Neuronal stem cell (in vitro differentiated cells): Measurements from ENCODE around the gene OR51S1.

Experiments
- DNase-seq: peaks from one replicate; pipeline ENCODE4 v3.0.0-alpha.2; 2013; ENCODE audit warnings: low spot score
- H2AFZ ChIP-seq: one replicate; pipeline ENCODE4 v1.6.1; 2013; ENCODE audit warnings: mild to moderate bottlenecking, low read length, inconsistent platforms
- H2AK5ac ChIP-seq: 2 replicates; pipeline ENCODE4 v1.6.1; 2013; ENCODE audit warnings: low read depth, mild to moderate bottlenecking, inconsistent platforms, low read length, moderate library complexity, mixed read lengths
- H2BK120ac ChIP-seq: 2 replicates; pipeline ENCODE4 v1.6.1; 2013; ENCODE audit warnings: low read depth, mild to moderate bottlenecking, inconsistent platforms, low read length, moderate library complexity, mixed read lengths
- H2BK12ac ChIP-seq: one replicate; pipeline ENCODE4 v1.6.1; 2013; ENCODE audit warnings: low read length, inconsistent platforms
- H2BK15ac ChIP-seq: 2 replicates; pipeline ENCODE4 v1.6.1; 2013; ENCODE audit warnings: mild to moderate bottlenecking, low read length, inconsistent platforms, mixed read lengths
- H2BK5ac ChIP-seq: one replicate; pipeline ENCODE4 v1.6.1; 2013; ENCODE audit warnings: inconsistent platforms, mild to moderate bottlenecking, low read length, moderate library complexity
- H3K14ac ChIP-seq: one replicate; pipeline ENCODE4 v1.6.1; 2013; ENCODE audit warnings: low read length, inconsistent platforms
- H3K18ac ChIP-seq: 2 replicates; pipeline ENCODE4 v1.6.1; 2013; ENCODE audit warnings: low read length, inconsistent platforms
- H3K23ac ChIP-seq: 2 replicates; pipeline ENCODE4 v1.6.1; 2013; ENCODE audit warnings: low read depth, mild to moderate bottlenecking, mixed read lengths, low read length, inconsistent platforms; ENCODE audit not compliant: poor library complexity
- H3K27ac ChIP-seq: replicated peaks from 3 replicates; pipeline ENCODE4 v1.5.1; 2013; ENCODE audit warnings: low read length, inconsistent platforms
- H3K27me3 ChIP-seq, 3 experiments: 2 replicates each; pipeline ENCODE4 v1.6.1; 2013; ENCODE audit warnings: low read length in 3 of 3, mild to moderate bottlenecking in 2 of 3, inconsistent platforms in 1 of 3, low read depth in 1 of 3, mixed read lengths in 1 of 3, moderate library complexity in 1 of 3; ENCODE audit not compliant: control insufficient read depth in 3 of 3, insufficient read depth in 3 of 3
- H3K36me3 ChIP-seq, 2 donors: replicated peaks in 1 of 2; 2 replicates each; pipeline ENCODE4 v1.6.1; 2013; ENCODE audit warnings: low read length in 2 of 2; ENCODE audit not compliant: control insufficient read depth in 2 of 2, insufficient read depth in 2 of 2
- H3K4ac ChIP-seq: 2 replicates; pipeline ENCODE4 v1.6.1; 2013; ENCODE audit warnings: inconsistent platforms, mild to moderate bottlenecking, low read length, moderate library complexity
- H3K4me1 ChIP-seq, 2 donors: 1 replicate in 1 of 2; 2 replicates in 1 of 2; pipeline ENCODE4 v1.6.1; 2013; ENCODE audit warnings: low read length in 2 of 2, low read depth in 1 of 2; ENCODE audit not compliant: control insufficient read depth in 2 of 2, insufficient read depth in 1 of 2
- H3K4me2 ChIP-seq: one replicate; pipeline ENCODE4 v1.6.1; 2013; ENCODE audit warnings: mild to moderate bottlenecking, low read length, inconsistent platforms; ENCODE audit not compliant: insufficient read depth, poor library complexity, severe bottlenecking
- H3K4me3 ChIP-seq, 2 donors: 2 replicates each; pipeline ENCODE4 v1.5.1; 2013; ENCODE audit warnings: low read length in 2 of 2, mild to moderate bottlenecking in 2 of 2, inconsistent platforms in 1 of 2, moderate library complexity in 1 of 2
- H3K79me1 ChIP-seq: one replicate; pipeline ENCODE4 v1.6.1; 2013; ENCODE audit warnings: low read depth, mild to moderate bottlenecking, inconsistent platforms, low read length, moderate library complexity
- H3K9ac ChIP-seq: one replicate; pipeline ENCODE4 v1.6.1; 2013; ENCODE audit warnings: mild to moderate bottlenecking, low read depth, low read length, inconsistent platforms; ENCODE audit not compliant: poor library complexity
- H3K9me3 ChIP-seq, 2 donors: replicated peaks in 1 of 2; 2 replicates each; pipeline versions ENCODE3 to v1.6.1; 2013; ENCODE audit warnings: low read length in 2 of 2, mild to moderate bottlenecking in 2 of 2, inconsistent platforms in 1 of 2, low read depth in 1 of 2, mixed read lengths in 1 of 2, moderate library complexity in 1 of 2; ENCODE audit not compliant: control insufficient read depth in 2 of 2, insufficient read depth in 1 of 2
- H4K8ac ChIP-seq: one replicate; pipeline ENCODE4 v1.6.1; 2013; ENCODE audit warnings: low read depth, mild to moderate bottlenecking, inconsistent platforms, low read length, moderate library complexity
- H4K91ac ChIP-seq: one replicate; pipeline ENCODE4 v1.6.1; 2013; ENCODE audit warnings: low read length, low read depth, mild to moderate bottlenecking, inconsistent platforms; ENCODE audit not compliant: poor library complexity
- WGBS, 2 donors: extraction: QIAGEN DNeasy Blood & Tissue Kit; methylation state at CpG; one replicate each; pipeline ENCODE4 v1.1.7; 2013; ENCODE audit warnings: missing lambda C conversion rate in 2 of 2, mixed read lengths in 1 of 2; ENCODE audit not compliant: insufficient read length in 2 of 2, insufficient replicate concordance in 1 of 2; ENCODE audit errors: extremely low coverage in 2 of 2; 5-methylcytosine and 5-hydroxymethylcytosine counted together

The OR51S1 gene

DNA sequence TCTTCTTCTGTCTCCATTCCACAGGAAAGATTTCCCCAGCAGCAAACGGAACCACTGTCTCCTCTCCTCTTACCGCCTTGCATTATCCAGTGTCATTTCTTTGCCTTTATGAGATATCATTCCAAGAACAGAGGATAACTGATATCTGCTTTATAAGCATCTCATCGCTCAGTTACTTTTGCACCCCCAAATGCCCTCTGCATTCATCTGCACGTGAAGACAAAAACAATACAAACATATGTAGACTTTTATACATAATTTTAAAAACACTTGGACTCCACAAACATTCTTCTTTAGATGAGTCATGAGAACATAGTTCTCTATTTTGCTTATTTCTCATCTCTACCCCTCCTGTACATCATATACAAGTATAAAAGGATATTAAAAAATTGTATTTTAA, 32.2 kb upstream of the OR51S1 start:
- no peak overlapping the region for H3K23ac ChIP-seq
- H2BK5ac ChIP-seq = no peak overlapping the region
- H4K91ac ChIP-seq = no peak overlapping the region
- no peak overlapping the region for H3K9ac ChIP-seq
- DNase-seq = no peak
- no peak overlapping the region for H3K4me2 ChIP-seq
- no peaks in the 10 kb centered on the region for H3K79me1 ChIP-seq
- no peaks in the 10 kb centered on the region for H3K4me1 ChIP-seq
- no peaks in the 10 kb centered on the region for H3K27me3 ChIP-seq
- H3K9me3 ChIP-seq = no peaks in the 10 kb centered on the region
- WGBS, 2 donors = no CpG with 5 or more reads among the region's 4 CpGs
- no peak overlapping the region for H2BK120ac ChIP-seq
- no peak overlapping the region for H3K4ac ChIP-seq
- H4K8ac ChIP-seq = no peak overlapping the region
- no peak overlapping the region for H2BK12ac ChIP-seq
- H2AK5ac ChIP-seq = no peak overlapping the region
- H3K14ac ChIP-seq = no peak overlapping the region
- H2AFZ ChIP-seq = no peak overlapping the region
- no peak overlapping the region for H3K4me3 ChIP-seq
- H3K27ac ChIP-seq = no peak overlapping the region
- no peak overlapping the region for H2BK15ac ChIP-seq
- H3K36me3 ChIP-seq = no peaks in the 10 kb centered on the region
- no peak overlapping the region for H3K18ac ChIP-seq

DNA sequence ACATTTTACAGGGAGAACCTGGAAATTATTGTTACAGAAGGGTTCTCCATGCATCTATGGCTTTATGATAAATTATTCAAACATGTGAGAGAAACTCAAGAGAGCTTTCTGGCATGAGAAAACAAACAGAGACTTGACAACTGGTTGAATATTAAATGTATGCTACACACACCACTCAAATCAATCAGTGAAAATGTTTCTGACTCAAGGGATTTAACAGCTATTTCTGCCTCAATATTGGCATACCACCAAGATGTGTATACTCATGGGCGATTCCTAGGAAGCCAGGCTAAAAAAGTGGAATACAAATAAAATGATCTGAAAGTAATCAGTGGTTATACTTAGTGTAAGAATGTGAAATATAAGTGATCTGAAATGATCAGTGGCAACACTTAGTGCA, 16.8 kb upstream of the OR51S1 start:
- no peak for DNase-seq
- no peak overlapping the region for H4K91ac ChIP-seq
- H3K27me3 ChIP-seq = no peaks in the 10 kb centered on the region
- H4K8ac ChIP-seq = no peak overlapping the region
- no peak overlapping the region for H2BK12ac ChIP-seq
- no peak overlapping the region for H3K23ac ChIP-seq
- no peaks in the 10 kb centered on the region for H3K79me1 ChIP-seq
- H2AFZ ChIP-seq = no peak overlapping the region
- no peak overlapping the region for H3K14ac ChIP-seq
- no peak overlapping the region for H3K4ac ChIP-seq
- no peak overlapping the region for H3K18ac ChIP-seq
- no peaks in the 10 kb centered on the region for H3K9me3 ChIP-seq
- WGBS, 2 donors = no CpG with 5 or more reads among the region's 1 CpG
- H3K27ac ChIP-seq = no peak overlapping the region
- no peak overlapping the region for H3K9ac ChIP-seq
- H3K4me1 ChIP-seq = no peaks in the 10 kb centered on the region
- no peak overlapping the region for H2AK5ac ChIP-seq
- no peak overlapping the region for H2BK5ac ChIP-seq
- no peak overlapping the region for H3K4me2 ChIP-seq
- H2BK120ac ChIP-seq = no peak overlapping the region
- H3K36me3 ChIP-seq = no peaks in the 10 kb centered on the region
- no peak overlapping the region for H2BK15ac ChIP-seq
- H3K4me3 ChIP-seq = no peak overlapping the region

DNA sequence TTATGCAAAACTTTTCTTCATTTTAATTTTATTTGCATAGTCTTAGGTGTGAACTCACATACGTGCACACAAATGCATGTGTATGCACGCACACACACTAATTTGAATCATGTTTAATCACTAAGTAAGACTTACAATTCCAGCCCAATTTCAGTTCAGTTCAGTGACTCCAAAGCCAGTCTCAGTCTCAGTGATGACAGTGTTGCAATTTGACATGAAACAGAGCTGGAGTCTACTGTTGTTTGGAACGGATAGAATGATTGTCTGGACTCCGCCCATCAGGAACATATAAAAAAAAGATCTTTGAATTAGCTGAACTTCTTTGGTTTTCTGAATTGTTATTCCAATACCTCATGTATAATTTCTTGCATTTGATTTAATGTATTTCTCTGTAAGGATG, 14.9 kb upstream of the OR51S1 start:
- Histone ChIP-seq H3K4ac (no peak overlapping the region), H3K79me1 (no peaks in the 10 kb centered on the region), H3K9me3 (no peaks in the 10 kb centered on the region), H2BK5ac (no peak overlapping the region), H4K91ac (no peak overlapping the region), H3K14ac (no peak overlapping the region), H3K4me2 (no peak overlapping the region), H3K23ac (no peak overlapping the region), H2BK12ac (no peak overlapping the region), H2BK15ac (no peak overlapping the region), H3K27me3 (no peaks in the 10 kb centered on the region), H3K4me3 (no peak overlapping the region), H2AK5ac (no peak overlapping the region), H3K36me3 (no peaks in the 10 kb centered on the region), H2AFZ (no peak overlapping the region), H3K18ac (no peak overlapping the region), H3K9ac (no peak overlapping the region), H3K4me1 (no peaks in the 10 kb centered on the region), H3K27ac (no peak overlapping the region), H2BK120ac (no peak overlapping the region), H4K8ac (no peak overlapping the region)
- no CpG with 5 or more reads among the region's 4 CpGs for WGBS, 2 donors
- no peak for DNase-seq

DNA sequence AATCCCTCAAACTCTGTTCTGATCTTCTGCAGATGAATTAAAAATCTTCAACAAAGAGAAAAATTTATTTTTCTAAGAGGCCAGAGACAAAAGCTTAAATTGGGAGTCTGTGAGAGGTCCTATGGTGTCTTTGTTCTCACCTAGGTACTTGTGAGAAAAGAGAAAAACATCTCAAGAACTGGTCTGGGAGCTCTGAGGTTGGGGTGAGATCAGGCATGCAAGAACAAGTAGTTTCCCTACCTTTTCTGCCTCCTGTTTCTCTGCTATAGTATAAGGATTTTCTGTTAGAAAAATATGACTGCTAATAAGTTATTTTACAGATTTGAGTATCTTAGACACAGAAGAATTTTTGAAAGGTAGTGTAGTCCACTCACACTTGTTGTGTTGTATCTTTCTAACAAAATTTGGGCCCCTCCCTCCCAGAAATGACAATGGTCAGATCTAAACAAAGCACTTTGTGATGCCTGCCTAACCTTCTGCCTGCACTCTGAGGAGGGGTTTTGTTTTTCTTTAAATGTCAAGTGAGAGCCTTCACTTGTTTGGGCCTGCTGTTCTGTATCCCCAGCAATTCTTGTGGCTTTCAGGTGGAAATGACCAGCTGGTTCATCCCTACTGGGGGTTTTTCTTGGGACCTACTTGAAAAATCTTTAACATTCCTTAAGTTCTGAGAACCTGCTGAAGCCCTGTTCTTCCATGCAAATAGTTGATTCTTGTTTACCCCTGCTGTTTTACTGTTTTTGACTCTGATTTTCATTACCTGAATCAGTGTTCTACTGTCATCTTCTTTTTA, 13.6 kb upstream of the OR51S1 start:
- no peak overlapping the region for H2BK12ac ChIP-seq
- H4K8ac ChIP-seq = no peak overlapping the region

More for the DNA sequence above, 13.6 kb upstream of the OR51S1 start:
- Histone ChIP-seq H3K4ac (no peak overlapping the region), H3K4me2 (no peak overlapping the region), H2AK5ac (no peak overlapping the region), H3K23ac (no peak overlapping the region), H2BK120ac (no peak overlapping the region), H3K4me3 (no peak overlapping the region), H2BK15ac (no peak overlapping the region), H2BK5ac (no peak overlapping the region), H3K79me1 (no peaks in the 10 kb centered on the region), H2AFZ (no peak overlapping the region), H3K27me3 (no peaks in the 10 kb centered on the region), H3K14ac (no peak overlapping the region), H3K4me1 (no peaks in the 10 kb centered on the region), H3K36me3 (no peaks in the 10 kb centered on the region), H3K18ac (no peak overlapping the region), H3K9ac (no peak overlapping the region), H4K91ac (no peak overlapping the region), H3K27ac (no peak overlapping the region), H3K9me3 (no peaks in the 10 kb centered on the region)
- no peak for DNase-seq
